ENCODE measurements around the gene PARVA. TPM values are rescaled to one million over a fixed set of nuclear protein-coding genes. Genes with fewer than 3 reads are reported as not detected.

PARVA gene
- total RNA-seq, 1 donor from 2014 or later: 15.0 TPM

DNA sequence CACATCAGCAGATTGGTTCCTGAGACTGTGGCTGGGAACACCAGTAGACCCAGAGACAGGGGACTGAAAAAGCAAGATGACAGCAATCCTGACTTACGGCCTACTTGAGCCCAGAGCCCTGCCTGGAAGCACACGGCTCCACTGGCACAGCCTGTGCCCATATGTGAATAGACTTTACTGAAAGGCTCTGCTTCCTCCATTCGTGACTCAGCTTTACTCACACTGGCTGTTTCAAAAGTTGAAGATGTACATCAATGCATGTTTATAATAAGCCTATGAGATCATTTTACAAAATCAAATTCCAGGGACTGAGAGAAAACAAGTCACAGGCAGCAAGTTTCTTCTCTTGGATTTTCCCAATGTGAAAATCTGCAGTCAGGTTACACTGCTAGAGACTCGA lies 162.2 kb downstream of the PARVA start:
- TF ChIP-seq CTCF (IDR thresholded peaks at IDR 0.05; ENCODE audit: partially characterized antibody, unreplicated experiment): no peak
- peaks cover 6% of the 10 kb centered on the region for H3K36me3 Mint-ChIP-seq (ENCODE audit: unreplicated experiment)
- peaks cover 3% of the 10 kb centered on the region for H3K27me3 Mint-ChIP-seq (ENCODE audit: unreplicated experiment)
- no peak overlapping the region for H3K27ac Mint-ChIP-seq (ENCODE audit: unreplicated experiment)
- H3K4me3 Mint-ChIP-seq (ENCODE audit: unreplicated experiment): no peak overlapping the region
- peaks cover 2% of the 10 kb centered on the region for H3K9me3 Mint-ChIP-seq (ENCODE audit: unreplicated experiment)
- H3K4me1 Mint-ChIP-seq (ENCODE audit: low read depth, unreplicated experiment): no peaks in the 10 kb centered on the region
- no peak for DNase-seq

DNA sequence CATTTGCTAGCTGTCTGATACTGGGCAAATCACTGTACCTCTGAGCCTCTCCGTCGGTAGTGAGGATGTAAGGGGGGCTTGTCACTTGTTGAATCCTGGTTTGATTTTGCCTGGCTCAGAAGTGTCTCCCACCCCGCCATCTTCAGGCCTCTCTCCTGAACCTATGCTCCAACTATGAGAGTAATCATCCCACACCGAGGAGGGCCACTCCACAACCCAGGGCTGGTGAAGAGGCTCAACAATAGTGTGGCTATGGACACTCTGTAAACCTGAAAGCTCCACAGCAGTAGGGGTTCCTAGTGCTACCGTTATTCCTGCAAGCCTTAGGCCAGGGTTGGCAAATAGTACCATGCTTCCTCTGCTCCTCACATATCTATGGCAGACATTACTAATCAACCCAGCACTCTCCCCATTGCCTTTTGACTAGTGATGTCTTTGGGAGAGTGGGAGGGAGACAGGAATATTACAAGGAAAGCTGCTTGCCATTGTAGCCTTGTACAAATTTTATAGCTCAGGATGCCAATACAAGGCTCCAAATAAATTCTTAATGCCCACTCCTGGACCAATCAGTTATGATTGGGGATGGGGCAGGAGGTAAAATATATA lies 162.8 kb downstream of the PARVA start:
- Mint-ChIP-seq H3K4me3 (ENCODE audit: unreplicated experiment) (no peak overlapping the region), H3K36me3 (ENCODE audit: unreplicated experiment) (peaks cover under 1% of the 10 kb centered on the region), H3K27ac (ENCODE audit: unreplicated experiment) (no peak overlapping the region), H3K9me3 (ENCODE audit: unreplicated experiment) (peaks cover 2% of the 10 kb centered on the region), H3K27me3 (ENCODE audit: unreplicated experiment) (peaks cover 3% of the 10 kb centered on the region), H3K4me1 (ENCODE audit: low read depth, unreplicated experiment) (no peaks in the 10 kb centered on the region)
- TF ChIP-seq CTCF (IDR thresholded peaks at IDR 0.05; ENCODE audit: partially characterized antibody, unreplicated experiment): no peak
- DNase-seq: no peak

GRCh38 chr11:12540913-12541582 lies 163.7 kb downstream of the PARVA start:
- H3K9me3 Mint-ChIP-seq (ENCODE audit: unreplicated experiment): peaks cover 2% of the 10 kb centered on the region
- no peak overlapping the region for H3K27ac Mint-ChIP-seq (ENCODE audit: unreplicated experiment)
- DNase-seq: no peak
- H3K36me3 Mint-ChIP-seq (ENCODE audit: unreplicated experiment): no peaks in the 10 kb centered on the region
- peaks cover 3% of the 10 kb centered on the region for H3K27me3 Mint-ChIP-seq (ENCODE audit: unreplicated experiment)
- no peaks in the 10 kb centered on the region for H3K4me1 Mint-ChIP-seq (ENCODE audit: low read depth, unreplicated experiment)
- no peak for TF ChIP-seq CTCF (IDR thresholded peaks at IDR 0.05; ENCODE audit: partially characterized antibody, unreplicated experiment)
- no peak overlapping the region for H3K4me3 Mint-ChIP-seq (ENCODE audit: unreplicated experiment)

- Mint-ChIP-seq H3K4me1 (ENCODE audit: low read depth, unreplicated experiment) (no peaks in the 10 kb centered on the region), H3K27ac (ENCODE audit: unreplicated experiment) (no peak overlapping the region), H3K9me3 (ENCODE audit: unreplicated experiment) (peaks cover 2% of the 10 kb centered on the region), H3K36me3 (ENCODE audit: unreplicated experiment) (no peaks in the 10 kb centered on the region), H3K4me3 (ENCODE audit: unreplicated experiment) (no peak overlapping the region), H3K27me3 (ENCODE audit: unreplicated experiment) (peaks cover 3% of the 10 kb centered on the region)
- no peak for DNase-seq
- no peak for TF ChIP-seq CTCF (IDR thresholded peaks at IDR 0.05; ENCODE audit: partially characterized antibody, unreplicated experiment)
Measured at GRCh38 chr11:12541583-12542151, 164.3 kb downstream of the PARVA start.
